ENCODE measurements around the gene OR2AE1. TPM values are rescaled to one million over a fixed set of nuclear protein-coding genes. Genes with fewer than 3 reads are reported as not detected.
"Not testable (repeated sequence)": the region's sequence is repeated elsewhere in the genome, so short reads cannot be mapped to it uniquely, and the experiment has no call there.

Gene OR2AE1
- not detected for polyA plus RNA-seq

- 82 to 88% (median 88%) methylated on average over 3 of the region's 3 CpGs for WGBS, 3 donors
- H3K27ac ChIP-seq (ENCODE audit: low read depth, low read length) = no peak within 1 kb of the TSS
Measured at GRCh38 chr7:99876933-99877332, at the start of gene OR2AE1. Gene OR2AE1 (minus strand): TSS chr7:99877033. CDS start chr7:99877033, 0 bp downstream.

- no peak overlapping the region for H3K27ac ChIP-seq (ENCODE audit: low read depth, low read length)
Measured at GRCh38 chr7:99926321-99926720, 49.5 kb upstream of the OR2AE1 start.

GRCh38 chr7:99923200-99923599 is 46.4 kb upstream of the OR2AE1 start:
- 81 to 88% (median 81%) methylated on average over 3 of the region's 3 CpGs for WGBS, 3 donors

GRCh38 chr7:99920149-99920548 is 43.3 kb upstream of the OR2AE1 start:
- whole genome bisulfite sequencing, 3 donors = 55 to 89% (median 64%) methylated on average over 3 of the region's 3 CpGs
- H3K27ac ChIP-seq (ENCODE audit: low read depth, low read length) = no peak overlapping the region

More at GRCh38 chr7:99923200-99923599, 46.4 kb upstream of the OR2AE1 start:
- H3K27ac ChIP-seq (ENCODE audit: low read depth, low read length) = no peak overlapping the region

- H3K27ac ChIP-seq (ENCODE audit: low read depth, low read length) = no peak overlapping the region
- WGBS, 3 donors = 30 to 47% (median 39%) methylated on average over 4 of the region's 4 CpGs
Measured at GRCh38 chr7:99919814-99920112, 42.9 kb upstream of the OR2AE1 start.

- no peak within 1 kb of the TSS for H3K27ac ChIP-seq (ENCODE audit: low read depth, low read length)
- 0 to 2% (median 1%) methylated on average over 81 of the region's 81 CpGs for WGBS, 3 donors
Measured at GRCh38 chr7:99918959-99919813, 42.4 kb upstream of the OR2AE1 start, which contains the start of gene TRIM4. Gene TRIM4 (minus strand): TSS chr7:99919530. CDS start chr7:99919401, 129 bp downstream.

- WGBS, 3 donors = 91 to 97% (median 97%) methylated on average over 2 of the region's 2 CpGs
- H3K27ac ChIP-seq (ENCODE audit: low read depth, low read length) = no peak overlapping the region
Measured at GRCh38 chr7:99910976-99911375, 34.1 kb upstream of the OR2AE1 start.

- no peak overlapping the region for H3K27ac ChIP-seq (ENCODE audit: low read depth, low read length)
- 94 to 98% (median 97%) methylated on average over 10 of the region's 10 CpGs for WGBS, 3 donors
Measured at GRCh38 chr7:99901581-99901980, 24.7 kb upstream of the OR2AE1 start.

- 99 to 100% (median 99%) methylated on average over 6 of the region's 6 CpGs for WGBS, 3 donors
- no peak overlapping the region for H3K27ac ChIP-seq (ENCODE audit: low read depth, low read length)
Measured at GRCh38 chr7:99899830-99900519, 23.1 kb upstream of the OR2AE1 start.

- H3K27ac ChIP-seq (ENCODE audit: low read depth, low read length) = no peak overlapping the region
- 75 to 80% (median 78%) methylated on average over 3 of the region's 3 CpGs for WGBS, 3 donors
Measured at GRCh38 chr7:99898836-99899235, 22.0 kb upstream of the OR2AE1 start.

- WGBS, 3 donors = 88 to 96% (median 92%) methylated on average over 2 of the region's 2 CpGs
- no peak overlapping the region for H3K27ac ChIP-seq (ENCODE audit: low read depth, low read length)
Measured at GRCh38 chr7:99898023-99898357, 21.2 kb upstream of the OR2AE1 start.

GRCh38 chr7:99897322-99898022 is 20.6 kb upstream of the OR2AE1 start:
- no peak overlapping the region for H3K27ac ChIP-seq (ENCODE audit: low read depth, low read length)
- WGBS, 3 donors = 78 to 93% (median 86%) methylated on average over 6 of the region's 6 CpGs

GRCh38 chr7:99894738-99895137 is 17.9 kb upstream of the OR2AE1 start:
- H3K27ac ChIP-seq (ENCODE audit: low read depth, low read length) = no peak overlapping the region

GRCh38 chr7:99893280-99893679 is 16.4 kb upstream of the OR2AE1 start:
- whole genome bisulfite sequencing, 3 donors = 73 to 81% (median 74%) methylated on average over 5 of the region's 5 CpGs
- no peak overlapping the region for H3K27ac ChIP-seq (ENCODE audit: low read depth, low read length)

- 95 to 98% (median 95%) methylated on average over 2 of the region's 2 CpGs for WGBS, 3 donors
- H3K27ac ChIP-seq (ENCODE audit: low read depth, low read length) = not testable (repeated sequence)
Measured at GRCh38 chr7:99890348-99890747, 13.5 kb upstream of the OR2AE1 start.

- WGBS, 3 donors = 83 to 89% (median 84%) methylated on average over 7 to 25 of the region's 29 CpGs
- H3K27ac ChIP-seq (ENCODE audit: low read depth, low read length) = not testable (repeated sequence)
Measured at GRCh38 chr7:99888366-99888765, 11.5 kb upstream of the OR2AE1 start.

GRCh38 chr7:99881370-99881769 is 4.5 kb upstream of the OR2AE1 start:
- 77 to 81% (median 78%) methylated on average over 4 of the region's 4 CpGs for WGBS, 3 donors
- no peak overlapping the region for H3K27ac ChIP-seq (ENCODE audit: low read depth, low read length)

GRCh38 chr7:99876491-99876890 is 342 bp downstream of the OR2AE1 start:
- 70 to 85% (median 82%) methylated on average over 5 of the region's 5 CpGs for WGBS, 3 donors
- H3K27ac ChIP-seq (ENCODE audit: low read depth, low read length) = no peak overlapping the region

- no peak overlapping the region for H3K27ac ChIP-seq (ENCODE audit: low read depth, low read length)
- 83 to 88% (median 85%) methylated on average over 1 of the region's 1 CpG for WGBS, 3 donors
Measured at GRCh38 chr7:99868246-99868645, 8.6 kb downstream of the OR2AE1 start.

Data from adipose tissue (tissue), 3 donors.